K562 (cell line): ENCODE measurements around the gene NUP210. TPM values are rescaled to one million over a fixed set of nuclear protein-coding genes. Genes with fewer than 3 reads are reported as not detected.
A peak's percentile ranks its signal among the peaks of the same experiment; 100 is the strongest.

ENCODE experiments used
- CBX3 ChIP-seq, 2 experiments: IDR thresholded peaks; 1 replicate in 1 of 2; 2 replicates in 1 of 2; pipeline ENCODE4 v1.6.1; 2012; ENCODE audit warnings: inconsistent platforms in 2 of 2, low read length in 2 of 2, borderline replicate concordance in 1 of 2, control low read depth in 1 of 2
- ELK1 ChIP-seq: sonication (generic); formaldehyde crosslinking; IDR thresholded peaks from 2 replicates; pipeline ENCODE4 v1.8.1; 2022; ENCODE audit warnings: missing genetic modification reagents
- JUNB ChIP-seq: fragments of 450-650 bp; formaldehyde crosslinking; conservative IDR thresholded peaks from 2 replicates; pipeline ENCODE4 v1.4.0; 2020; ENCODE audit warnings: mild to moderate bottlenecking
- KLF13 ChIP-seq: fragments of 450-650 bp; IDR thresholded peaks from 2 replicates; pipeline ENCODE4 v1.6.1; 2016; ENCODE audit warnings: missing genetic modification characterization, low read depth, mild to moderate bottlenecking, missing compliant biosample characterization, moderate library complexity, borderline replicate concordance
- KLF16 ChIP-seq: IDR thresholded peaks from 2 replicates; pipeline ENCODE4 v1.6.1; 2016; ENCODE audit warnings: antibody characterized with exemption
- RB1 ChIP-seq: fragments of 450-650 bp; IDR thresholded peaks from 2 replicates; pipeline ENCODE4 v1.6.1; 2017; ENCODE audit warnings: low read depth, mild to moderate bottlenecking
- RBM17 ChIP-seq: fragments of 200-400 bp; formaldehyde crosslinking; IDR thresholded peaks from 2 replicates; pipeline ENCODE4 v1.6.1; 2017; ENCODE audit warnings: low read depth, mild to moderate bottlenecking, low read length, borderline replicate concordance
- RBM25 ChIP-seq: fragments of 200-400 bp; formaldehyde crosslinking; IDR thresholded peaks from 2 replicates; pipeline ENCODE4 v1.6.1; 2018; ENCODE audit warnings: low read length, low read depth, moderate library complexity; ENCODE audit not compliant: severe bottlenecking
- TCF3 ChIP-seq: sonication (generic); formaldehyde crosslinking; IDR thresholded peaks from 2 replicates; pipeline ENCODE4 v1.4.0; 2020; ENCODE audit warnings: mild to moderate bottlenecking, missing genetic modification reagents
- TCF7L2 ChIP-seq: fragments of 150-350 bp; IDR thresholded peaks from 2 replicates; pipeline ENCODE4 v1.6.1; 2016; ENCODE audit warnings: low read depth, mild to moderate bottlenecking, low read length, moderate library complexity
- WHSC1 ChIP-seq: IDR thresholded peaks from one replicate; pipeline ENCODE4 v1.6.1; 2012; ENCODE audit warnings: low read length, control low read depth, inconsistent platforms
- ZBTB33 ChIP-seq: sonication (generic); formaldehyde crosslinking; IDR thresholded peaks from 2 replicates; pipeline ENCODE4 v1.8.1; 2023; ENCODE audit warnings: mild to moderate bottlenecking, missing genetic modification reagents
- ZNF512 ChIP-seq: IDR thresholded peaks from 2 replicates; pipeline ENCODE4 v1.6.1; 2016; ENCODE audit warnings: missing genetic modification characterization, missing compliant biosample characterization
- ZNF778 ChIP-seq: fragments of 450-650 bp; formaldehyde crosslinking; IDR thresholded peaks from 2 replicates; pipeline ENCODE4 v1.4.0; 2020; ENCODE audit warnings: mild to moderate bottlenecking, moderate library complexity
- polyA plus RNA-seq, 8 experiments: library from polyadenylated mRNA; depleted of rRNA in 4 of 8; stranded (reverse) in 5 of 8; unstranded in 3 of 8; fragments of >200 nt; fragmentation: Nextera tagmentation in 2 of 8; fragmentation: Illumina TruSeq in 1 of 8; extraction: Ambion mirVana in 2 of 8; extraction: Trizol in 1 of 8; gene quantifications; 2 replicates each; pipeline versions ENCODE4 v1.2.1 to v1.2.3, GENCODE V29; 2011 to 2014; ENCODE audit warnings: inconsistent platforms in 1 of 8, missing spikeins in 1 of 8
- total RNA-seq, 7 experiments: library from RNA; depleted of rRNA in 6 of 7; stranded (reverse); fragments of >200 nt in 6 of 7; fragmentation: Illumina TruSeq in 2 of 7; extraction: Trizol in 2 of 7; gene quantifications; 2 replicates each; pipeline versions ENCODE4 v1.2.1 to v1.2.3, GENCODE V29; 2011 to 2021; ENCODE audit warnings: low replicate concordance in 1 of 7
- TF ChIP-seq, protein P1 (sequence below): fragments of 250-450 bp; sonication (Bioruptor Pico); IDR thresholded peaks from 2 replicates; pipeline ENCODE4 v1.8.0; 2021; ENCODE audit warnings: moderate library complexity, mild to moderate bottlenecking, inconsistent platforms
- TF ChIP-seq, protein P2 (sequence below): sonication (generic); formaldehyde crosslinking; IDR thresholded peaks from 2 replicates; pipeline ENCODE4 v1.8.0; 2023; ENCODE audit warnings: mild to moderate bottlenecking, missing genetic modification reagents

Gene NUP210
- total and polyA plus RNA-seq, 9 of the 15 experiments (the other 6 are each of a cell fraction or from before 2014, with no cell fraction given) = 1.2 to 138 (median 44.0) TPM

GRCh38 chr3:13405614-13406013 is 14.5 kb downstream of the NUP210 start (continued):
- TF ChIP-seq WHSC1 (no peak), ELK1 (CRISPR knock-in tag) (no peak), TCF3 (no peak), ZNF512 (tag) (no peak), RBM17 (no peak), KLF16 (no peak), ZNF778 (CRISPR knock-in tag) (no peak), RB1 (no peak), RBM25 (peak; percentile 99), ZBTB33 (no peak), TCF7L2 (no peak), KLF13 (tag) (no peak), CBX3 (IDR thresholded peaks at IDR 0.05; ENCODE audit: borderline replicate concordance in 1 of 2, low read length in 2 of 2) (peak in 1 of 2 experiments; percentile 28; a peak in 1 of 3 replicates), JUNB (CRISPR knock-in tag) (no peak)
- TF ChIP-seq, protein P1, sequence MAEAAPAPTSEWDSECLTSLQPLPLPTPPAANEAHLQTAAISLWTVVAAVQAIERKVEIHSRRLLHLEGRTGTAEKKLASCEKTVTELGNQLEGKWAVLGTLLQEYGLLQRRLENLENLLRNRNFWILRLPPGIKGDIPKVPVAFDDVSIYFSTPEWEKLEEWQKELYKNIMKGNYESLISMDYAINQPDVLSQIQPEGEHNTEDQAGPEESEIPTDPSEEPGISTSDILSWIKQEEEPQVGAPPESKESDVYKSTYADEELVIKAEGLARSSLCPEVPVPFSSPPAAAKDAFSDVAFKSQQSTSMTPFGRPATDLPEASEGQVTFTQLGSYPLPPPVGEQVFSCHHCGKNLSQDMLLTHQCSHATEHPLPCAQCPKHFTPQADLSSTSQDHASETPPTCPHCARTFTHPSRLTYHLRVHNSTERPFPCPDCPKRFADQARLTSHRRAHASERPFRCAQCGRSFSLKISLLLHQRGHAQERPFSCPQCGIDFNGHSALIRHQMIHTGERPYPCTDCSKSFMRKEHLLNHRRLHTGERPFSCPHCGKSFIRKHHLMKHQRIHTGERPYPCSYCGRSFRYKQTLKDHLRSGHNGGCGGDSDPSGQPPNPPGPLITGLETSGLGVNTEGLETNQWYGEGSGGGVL (CRISPR knock-in tag) = no peak
- TF ChIP-seq, protein P2, sequence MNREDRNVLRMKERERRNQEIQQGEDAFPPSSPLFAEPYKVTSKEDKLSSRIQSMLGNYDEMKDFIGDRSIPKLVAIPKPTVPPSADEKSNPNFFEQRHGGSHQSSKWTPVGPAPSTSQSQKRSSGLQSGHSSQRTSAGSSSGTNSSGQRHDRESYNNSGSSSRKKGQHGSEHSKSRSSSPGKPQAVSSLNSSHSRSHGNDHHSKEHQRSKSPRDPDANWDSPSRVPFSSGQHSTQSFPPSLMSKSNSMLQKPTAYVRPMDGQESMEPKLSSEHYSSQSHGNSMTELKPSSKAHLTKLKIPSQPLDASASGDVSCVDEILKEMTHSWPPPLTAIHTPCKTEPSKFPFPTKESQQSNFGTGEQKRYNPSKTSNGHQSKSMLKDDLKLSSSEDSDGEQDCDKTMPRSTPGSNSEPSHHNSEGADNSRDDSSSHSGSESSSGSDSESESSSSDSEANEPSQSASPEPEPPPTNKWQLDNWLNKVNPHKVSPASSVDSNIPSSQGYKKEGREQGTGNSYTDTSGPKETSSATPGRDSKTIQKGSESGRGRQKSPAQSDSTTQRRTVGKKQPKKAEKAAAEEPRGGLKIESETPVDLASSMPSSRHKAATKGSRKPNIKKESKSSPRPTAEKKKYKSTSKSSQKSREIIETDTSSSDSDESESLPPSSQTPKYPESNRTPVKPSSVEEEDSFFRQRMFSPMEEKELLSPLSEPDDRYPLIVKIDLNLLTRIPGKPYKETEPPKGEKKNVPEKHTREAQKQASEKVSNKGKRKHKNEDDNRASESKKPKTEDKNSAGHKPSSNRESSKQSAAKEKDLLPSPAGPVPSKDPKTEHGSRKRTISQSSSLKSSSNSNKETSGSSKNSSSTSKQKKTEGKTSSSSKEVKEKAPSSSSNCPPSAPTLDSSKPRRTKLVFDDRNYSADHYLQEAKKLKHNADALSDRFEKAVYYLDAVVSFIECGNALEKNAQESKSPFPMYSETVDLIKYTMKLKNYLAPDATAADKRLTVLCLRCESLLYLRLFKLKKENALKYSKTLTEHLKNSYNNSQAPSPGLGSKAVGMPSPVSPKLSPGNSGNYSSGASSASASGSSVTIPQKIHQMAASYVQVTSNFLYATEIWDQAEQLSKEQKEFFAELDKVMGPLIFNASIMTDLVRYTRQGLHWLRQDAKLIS = no peak
